HG03196 (cell line): ENCODE measurements around the gene FAM193A.
A peak's percentile ranks its signal among the peaks of the same experiment; 100 is the strongest.

Source experiments
- ATAC-seq: cut with Tn5 transposase; IDR thresholded peaks from one replicate; pipeline ENCODE4 v1.9.1; 2021; ENCODE audit not compliant: unreplicated experiment

FAM193A gene

GRCh38 chr4:2688697-2689096, 152.2 kb downstream of the FAM193A start:
- ATAC-seq: no peak

- no peak for ATAC-seq
Measured at GRCh38 chr4:2689114-2689513, 152.7 kb downstream of the FAM193A start.

GRCh38 chr4:2689825-2690700, 153.6 kb downstream of the FAM193A start:
- peak; percentile 66 for ATAC-seq

DNA sequence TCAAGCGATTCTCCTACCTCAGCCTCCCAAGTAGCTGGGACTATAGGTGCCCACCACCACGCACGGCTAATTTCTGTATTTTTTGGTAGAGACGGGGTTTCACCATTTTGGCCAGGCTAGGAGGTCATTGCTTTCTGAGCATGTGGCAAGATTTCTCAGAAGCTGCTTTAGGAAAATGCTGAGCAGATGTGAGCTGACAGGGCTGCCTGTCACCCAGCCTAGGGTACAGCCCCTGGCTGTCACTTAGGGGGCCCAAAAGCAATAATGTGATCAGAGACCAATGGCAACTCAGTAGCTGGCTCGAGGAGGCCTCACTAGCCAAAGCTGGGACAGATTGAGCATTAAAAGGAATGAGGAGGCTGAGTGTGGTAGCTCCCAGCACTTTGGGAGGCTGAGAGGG, 154.9 kb downstream of the FAM193A start:
- ATAC-seq: no peak

DNA sequence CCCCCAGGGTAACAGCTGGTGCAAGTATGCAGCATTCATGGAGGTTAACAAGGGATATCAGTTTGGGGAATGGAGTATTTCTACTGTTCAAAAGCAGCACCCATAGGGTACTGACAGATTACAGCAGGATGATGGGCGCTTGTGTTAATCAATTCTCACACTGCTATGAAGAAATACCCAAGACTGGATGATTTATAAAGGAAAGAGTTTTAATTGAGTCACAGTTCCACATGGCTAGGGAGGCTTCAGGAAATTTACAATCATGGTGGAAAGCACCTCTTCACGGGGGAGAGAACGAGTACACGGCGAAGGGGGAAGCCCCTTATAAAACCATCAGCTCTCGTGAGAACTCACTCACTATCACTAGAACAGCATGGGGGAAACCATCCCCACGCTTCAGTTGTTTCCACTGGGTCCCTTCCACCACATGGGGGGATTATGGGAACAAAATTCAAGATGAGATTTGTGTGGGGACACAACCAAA, 155.5 kb downstream of the FAM193A start:
- no peak for ATAC-seq

GRCh38 chr4:2694691-2695090, 158.2 kb downstream of the FAM193A start:
- no peak for ATAC-seq

DNA sequence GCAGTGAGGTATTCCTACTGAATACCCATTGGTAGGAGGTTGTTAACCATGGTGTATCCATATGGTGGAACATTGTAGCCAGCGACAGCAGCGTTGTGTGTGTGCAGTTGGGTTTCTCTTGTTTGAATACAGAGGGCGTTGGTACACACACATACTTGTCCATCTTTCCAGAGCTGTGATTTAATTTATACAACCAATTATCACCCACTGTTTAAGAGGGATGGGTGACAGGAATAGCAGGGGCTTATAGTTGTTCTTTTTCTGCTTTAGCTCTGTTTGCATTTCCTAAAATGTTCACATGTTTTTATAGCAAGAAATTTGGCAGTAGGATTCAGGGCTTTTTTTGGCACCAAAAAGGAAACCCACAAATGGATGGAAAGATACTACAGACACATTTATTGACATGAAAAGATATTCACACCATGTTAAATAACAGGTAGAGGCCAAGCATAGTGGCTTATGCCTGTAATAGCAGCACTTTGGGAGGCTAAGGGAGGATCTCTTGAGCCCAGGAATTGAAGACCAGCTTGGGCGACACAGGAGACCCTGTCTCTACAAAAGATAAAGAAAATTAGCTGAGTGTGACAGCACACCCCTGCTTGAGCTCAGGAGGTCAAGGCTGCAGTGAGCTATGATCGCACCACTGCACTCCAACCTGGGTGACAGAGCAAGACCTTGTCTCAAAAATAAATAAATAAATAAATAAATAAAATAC, 159.1 kb downstream of the FAM193A start:
- ATAC-seq: no peak

DNA sequence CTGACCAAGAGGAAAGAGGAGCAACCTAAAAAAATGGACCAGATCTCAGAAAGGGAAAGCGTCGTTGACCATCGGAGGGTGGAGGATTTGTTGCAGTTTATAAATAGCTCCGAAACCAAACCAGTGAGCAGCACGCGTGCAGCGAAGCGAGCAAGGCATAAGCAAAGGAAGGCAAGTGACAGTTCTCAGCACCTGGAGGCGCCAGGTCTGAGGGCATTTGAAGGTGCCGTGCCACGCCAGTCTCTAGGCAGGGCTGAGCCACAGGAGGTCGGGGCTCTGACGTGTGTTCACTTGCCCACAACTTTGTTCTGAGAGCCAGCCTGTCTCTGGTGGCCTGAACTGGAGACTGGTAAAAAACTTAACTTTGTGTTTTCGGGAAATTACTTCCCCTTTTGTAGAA, 160.0 kb downstream of the FAM193A start:
- ATAC-seq: peak; percentile 96

GRCh38 chr4:2697995-2698414, 161.6 kb downstream of the FAM193A start:
- no peak for ATAC-seq

- no peak for ATAC-seq
Measured at GRCh38 chr4:2698504-2698903, 162.1 kb downstream of the FAM193A start.

DNA sequence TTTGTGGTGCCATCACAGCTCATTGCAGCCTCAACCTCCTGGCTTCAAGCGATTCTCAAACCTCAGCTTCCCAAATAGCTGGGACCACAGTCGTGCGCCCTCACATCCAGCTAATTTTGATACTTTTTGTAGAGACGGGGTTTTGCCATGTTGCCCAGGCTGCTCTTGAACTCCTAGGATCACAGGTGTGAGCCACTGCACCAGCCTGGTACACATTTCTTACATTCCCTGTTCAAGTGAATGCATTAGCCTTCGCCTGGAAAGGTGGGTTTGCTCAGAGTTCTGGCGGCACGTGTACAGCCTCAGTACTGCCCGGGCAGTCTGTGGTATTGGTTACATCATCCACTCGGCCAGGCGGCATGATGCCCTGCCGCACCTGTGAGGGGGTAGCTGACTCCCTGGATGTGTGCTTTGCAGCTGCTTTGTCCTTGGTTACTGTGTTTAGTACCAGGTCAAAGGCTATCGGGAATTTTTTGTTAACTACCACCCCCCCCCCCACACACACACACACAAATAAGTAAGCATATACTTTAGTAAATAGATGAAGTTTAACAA, 162.6 kb downstream of the FAM193A start:
- ATAC-seq: no peak

- no peak for ATAC-seq
Measured at GRCh38 chr4:2699534-2699933, 163.1 kb downstream of the FAM193A start.

DNA sequence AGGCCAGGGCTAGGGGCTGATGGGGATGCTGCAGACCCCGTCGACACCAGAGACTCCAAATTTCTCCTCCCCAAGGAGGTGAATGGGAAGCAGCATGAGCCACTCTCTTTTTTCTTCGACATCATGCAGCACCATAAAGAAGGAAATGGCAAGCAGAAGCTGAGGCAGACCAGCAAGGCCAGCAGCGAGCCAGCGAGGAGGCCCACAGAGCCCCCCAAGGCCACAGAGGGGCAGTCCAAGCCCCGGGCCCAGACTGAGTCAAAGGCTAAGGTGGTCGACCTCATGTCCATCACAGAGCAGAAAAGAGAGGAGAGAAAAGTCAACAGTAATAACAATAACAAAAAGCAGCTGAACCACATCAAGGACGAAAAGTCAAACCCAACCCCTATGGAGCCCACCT, 163.6 kb downstream of the FAM193A start:
- no peak for ATAC-seq

DNA sequence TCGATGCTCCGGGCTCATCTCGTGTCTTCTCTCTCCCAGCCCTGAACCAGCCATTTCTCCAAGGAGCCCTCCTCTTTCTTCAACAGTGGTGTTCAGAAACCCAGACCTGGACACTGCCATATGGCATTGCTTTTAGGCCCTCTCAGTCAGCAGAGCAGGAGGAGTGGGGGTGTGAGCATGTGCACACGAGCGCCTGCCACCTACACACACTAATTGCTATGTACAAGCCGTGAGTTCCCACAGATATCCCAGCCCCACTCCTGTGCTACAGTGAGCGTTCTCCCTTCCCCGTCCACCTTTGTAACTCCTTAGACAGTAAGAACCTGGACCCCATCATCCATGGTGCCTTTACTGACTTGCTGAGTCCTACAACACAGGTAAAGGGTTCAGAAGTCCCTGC, 165.9 kb downstream of the FAM193A start:
- no peak for ATAC-seq

- ATAC-seq: no peak
Measured at GRCh38 chr4:2702770-2703169, 166.3 kb downstream of the FAM193A start.

DNA sequence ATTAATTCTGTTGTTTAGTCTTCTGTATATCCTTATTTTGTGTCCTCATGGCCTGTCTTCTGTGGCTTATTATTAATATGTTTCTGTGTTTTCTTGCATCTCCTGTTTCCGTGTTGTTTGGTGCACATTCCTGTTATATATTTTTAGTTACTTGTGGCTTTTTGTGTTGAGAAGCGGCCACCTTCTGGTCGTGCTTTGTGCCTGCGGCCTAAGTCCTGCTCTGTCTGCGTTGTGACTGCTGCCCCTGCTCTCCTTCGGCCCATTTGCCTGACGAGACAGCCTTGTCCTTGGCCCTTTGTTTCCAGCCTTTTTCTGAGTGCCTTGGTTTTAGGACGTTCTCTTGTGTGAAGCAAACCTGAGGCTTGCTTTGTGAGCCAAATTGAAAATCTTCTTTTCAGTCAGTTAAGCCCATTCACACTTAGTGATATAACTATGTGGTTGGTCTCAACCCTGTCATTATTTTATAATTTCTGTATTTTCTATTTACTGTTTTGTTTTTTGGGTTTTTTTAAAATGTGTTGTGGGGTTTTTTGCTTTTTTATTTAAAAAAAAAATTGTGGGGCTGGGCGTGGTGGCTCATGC, 175.9 kb downstream of the FAM193A start:
- no peak for ATAC-seq

DNA sequence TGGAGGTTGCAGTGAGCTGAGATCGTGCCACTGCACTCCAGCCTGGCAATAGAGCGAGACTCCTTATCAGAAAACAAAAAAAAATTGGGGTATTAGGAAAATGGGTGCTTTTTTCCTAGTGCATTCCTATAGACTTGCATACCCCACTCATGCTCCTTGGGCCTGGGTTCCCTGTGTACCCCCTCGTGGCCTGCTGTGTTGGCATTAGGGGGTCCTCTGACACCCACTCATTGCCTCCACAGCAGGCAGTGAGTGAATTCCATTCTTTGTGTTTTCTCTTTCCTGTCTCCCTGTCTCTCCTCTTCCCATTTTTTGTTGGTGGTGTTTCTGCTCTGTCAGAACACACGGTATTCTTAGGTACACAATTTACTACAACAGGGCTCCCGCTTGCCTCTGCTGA, 176.9 kb downstream of the FAM193A start:
- no peak for ATAC-seq

GRCh38 chr4:2714061-2714770, 177.8 kb downstream of the FAM193A start:
- no peak for ATAC-seq

- ATAC-seq: no peak
Measured at GRCh38 chr4:2714918-2715317, 178.5 kb downstream of the FAM193A start.

DNA sequence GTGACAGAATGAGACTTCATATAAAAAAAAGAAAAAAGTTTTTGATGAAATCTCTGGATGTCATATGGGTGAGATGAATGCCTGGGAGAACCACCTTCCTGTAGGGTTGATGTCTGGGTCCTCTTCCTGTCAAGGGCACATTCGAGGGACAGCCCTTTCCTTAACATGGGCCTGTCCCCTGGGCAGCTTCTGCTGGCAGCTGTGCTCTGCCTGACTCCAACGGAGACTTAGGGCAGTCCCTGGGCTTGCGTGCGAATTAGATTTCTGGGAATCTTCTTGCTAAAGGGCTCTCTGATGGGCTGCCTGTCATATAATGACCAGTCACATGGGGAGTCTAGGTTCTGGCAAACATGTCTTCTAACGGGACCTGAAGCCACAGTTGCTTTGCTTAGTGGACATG, 179.0 kb downstream of the FAM193A start:
- no peak for ATAC-seq

DNA sequence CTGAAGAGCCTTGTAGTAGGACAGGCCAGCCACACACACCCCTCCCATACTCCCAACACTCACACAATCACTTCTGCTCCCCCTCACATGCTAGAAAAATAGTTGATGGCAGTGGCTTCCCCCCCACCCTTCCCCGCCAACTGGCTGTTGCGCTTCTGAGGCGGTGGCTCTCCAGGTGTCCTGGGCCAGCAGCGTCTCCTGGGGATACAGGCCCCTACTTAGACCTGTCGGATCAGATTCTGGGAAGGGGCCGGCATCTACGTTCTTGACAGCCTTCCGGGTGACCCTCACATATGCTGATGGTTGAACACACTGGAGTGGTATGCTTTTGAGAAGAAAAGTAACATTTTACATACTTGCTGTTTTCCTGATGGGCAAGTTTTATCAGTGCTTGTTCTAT, 179.8 kb downstream of the FAM193A start:
- no peak for ATAC-seq
